Measurements from ENCODE around the gene RANBP10.
"Not testable (repeated sequence)": the region's sequence is repeated elsewhere in the genome, so short reads cannot be mapped to it uniquely, and the experiment has no call there.

RANBP10 gene

GRCh38 chr16:67780847-67781564 lies 25.4 kb downstream of the RANBP10 start:
- DNase-seq (ENCODE audit: low read depth, low spot score), result no peak

DNA sequence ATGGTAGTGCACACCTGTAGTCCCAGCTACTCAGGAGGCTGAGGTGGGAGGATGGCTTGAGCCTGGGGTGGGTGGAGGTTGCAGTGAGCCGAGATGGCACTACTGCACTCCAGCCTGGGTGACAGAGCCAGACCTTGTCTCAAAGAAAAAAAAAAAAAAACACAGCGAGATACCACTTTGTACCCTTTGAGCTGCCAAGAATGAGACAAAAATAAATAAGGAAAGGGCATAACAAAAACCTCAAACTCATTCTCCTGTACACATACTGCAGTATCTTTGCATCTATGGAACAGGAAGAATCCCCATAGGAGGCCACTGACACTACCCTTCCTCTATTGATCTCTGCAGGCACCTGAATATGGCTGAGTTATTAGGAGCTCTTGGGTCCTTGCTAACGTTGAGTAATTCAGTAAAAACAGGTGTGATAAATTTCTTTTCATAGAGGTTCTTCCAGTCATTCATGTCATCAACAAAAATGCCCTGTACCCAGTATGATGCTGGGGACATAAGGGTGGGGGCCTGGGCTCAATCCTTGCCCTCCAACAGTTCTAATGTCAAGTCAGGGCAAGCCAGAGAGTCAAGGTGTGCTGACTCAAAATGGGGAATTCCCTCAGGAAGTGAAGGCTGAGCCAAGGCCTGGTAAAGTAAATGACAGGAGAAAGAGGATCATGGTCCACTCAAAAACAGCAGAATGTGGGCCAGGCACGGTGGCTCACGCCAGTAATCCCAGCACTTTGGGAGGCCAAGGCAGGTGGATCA lies 26.9 kb downstream of the RANBP10 start:
- DNase-seq (ENCODE audit: low read depth, low spot score), result no peak

- no peak for DNase-seq (ENCODE audit: low read depth, low spot score)
These were observed 31.1 kb downstream of the RANBP10 start for GRCh38 chr16:67775273-67775672.

GRCh38 chr16:67774457-67774853 lies 31.9 kb downstream of the RANBP10 start:
- DNase-seq (ENCODE audit: low read depth, low spot score), result no peak

DNA sequence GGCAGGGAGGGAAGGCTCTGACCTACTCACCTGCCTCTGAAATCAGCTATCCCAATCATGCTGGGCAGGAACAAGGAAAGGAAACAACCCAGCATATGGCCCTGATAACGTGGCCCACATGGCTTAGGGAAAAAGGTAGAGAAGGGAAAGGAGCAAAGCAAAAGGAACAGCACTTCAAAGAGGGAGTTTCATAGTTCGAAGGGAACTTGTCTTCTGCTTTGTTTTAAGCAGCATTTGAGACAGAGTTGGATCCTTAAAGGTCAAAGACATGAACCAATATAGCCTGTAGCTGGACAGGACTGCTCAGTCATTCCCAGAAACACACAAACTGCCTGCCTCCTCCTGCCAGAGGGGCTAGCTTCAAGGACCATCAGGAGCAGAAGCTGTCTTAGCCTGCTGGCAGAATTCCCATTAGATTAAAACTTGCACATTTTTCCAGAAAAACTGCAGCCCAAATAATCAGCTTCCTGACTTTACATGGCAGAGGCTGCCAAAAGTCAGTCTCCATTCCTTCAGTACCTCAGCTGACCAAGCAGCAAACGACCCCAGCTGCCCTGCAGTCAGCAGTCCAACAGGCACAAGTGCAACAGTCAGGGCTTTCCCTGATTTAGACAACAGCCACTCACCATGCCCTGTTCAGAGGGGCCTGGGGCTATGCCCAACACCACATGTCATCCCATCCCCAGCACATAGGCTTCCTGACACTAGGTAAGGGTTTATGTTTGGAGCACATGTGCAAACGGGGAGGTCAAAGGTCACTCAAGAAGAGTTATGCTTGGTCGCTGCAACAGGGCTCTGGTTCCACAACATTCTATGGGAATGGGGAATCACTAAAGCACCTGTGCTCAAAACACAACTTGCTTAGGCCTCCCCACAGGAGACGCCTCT lies 32.5 kb downstream of the RANBP10 start:
- no peak for DNase-seq (ENCODE audit: low read depth, low spot score)

DNA sequence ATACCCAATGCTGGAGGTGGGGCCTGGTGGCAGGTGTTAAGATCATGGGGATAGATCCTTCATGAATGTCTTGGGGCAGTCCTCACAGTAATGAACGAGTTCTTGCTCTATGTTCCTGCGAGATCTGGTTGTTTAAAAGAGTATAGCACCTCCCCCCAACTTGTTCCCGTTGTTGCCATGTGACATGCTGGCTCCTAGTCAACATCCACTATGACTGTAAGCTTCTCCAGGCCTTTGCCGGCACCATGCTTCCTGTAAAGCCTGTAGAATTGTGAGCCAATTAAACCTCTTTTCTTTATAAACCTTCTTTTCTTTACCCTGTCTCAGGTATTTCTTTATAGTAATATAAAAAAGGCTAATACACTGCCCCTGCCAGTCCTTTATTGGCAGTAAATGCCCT lies 33.3 kb downstream of the RANBP10 start:
- DNase-seq (ENCODE audit: low read depth, low spot score), result no peak

DNA sequence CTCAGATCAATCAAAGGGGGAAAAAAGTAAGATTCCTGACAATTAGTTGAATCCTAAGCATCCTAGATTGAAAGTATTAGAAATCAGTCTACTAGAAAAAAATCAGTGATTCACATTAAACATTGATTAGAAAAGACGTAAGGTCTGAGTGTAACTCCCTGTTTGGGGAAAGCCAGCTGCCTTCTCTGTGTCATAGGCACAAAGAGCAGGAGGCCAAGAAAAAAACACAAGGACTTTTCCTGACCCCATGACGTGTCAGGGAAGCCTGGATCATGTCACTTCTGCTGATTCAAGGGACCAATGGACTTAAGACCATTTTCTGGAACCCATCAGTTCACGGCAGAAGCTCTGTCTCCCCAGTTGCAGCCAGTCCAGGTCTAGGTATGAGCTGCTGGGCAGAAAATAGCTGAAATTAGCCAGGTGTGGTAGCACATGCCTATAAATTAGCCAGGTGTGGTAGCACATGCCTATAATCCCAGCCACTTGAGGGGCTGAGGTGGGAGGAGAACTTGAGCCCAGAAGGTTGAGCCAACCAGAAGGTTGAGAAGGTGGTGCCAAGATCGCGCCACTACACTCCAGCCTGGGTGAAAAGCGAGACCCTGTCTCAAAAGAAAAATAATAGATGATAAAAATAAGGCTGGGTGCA lies 35.9 kb downstream of the RANBP10 start:
- no peak for DNase-seq (ENCODE audit: low read depth, low spot score)

DNA sequence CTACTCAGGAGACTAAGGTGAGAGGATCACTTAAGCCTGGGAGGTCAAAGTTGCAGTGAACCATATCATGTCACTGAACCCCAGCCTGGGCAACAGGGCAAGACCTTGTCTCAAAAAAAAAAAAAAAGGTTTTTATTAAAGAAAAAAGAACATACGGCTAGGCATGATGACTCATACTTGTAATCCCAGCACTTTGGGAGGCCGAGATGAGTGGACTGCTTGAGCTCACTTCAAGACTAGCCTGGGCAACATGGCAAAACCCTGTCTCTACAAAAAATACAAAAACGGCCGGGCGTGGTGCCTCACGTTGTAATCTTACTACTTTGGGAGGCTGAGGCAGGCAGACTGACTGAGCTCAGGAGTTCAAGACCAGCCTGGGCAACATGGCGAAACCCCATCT lies 38.4 kb downstream of the RANBP10 start:
- no peak for DNase-seq (ENCODE audit: low read depth, low spot score)

- no peak for DNase-seq (ENCODE audit: low read depth, low spot score)
These were observed 40.1 kb downstream of the RANBP10 start for GRCh38 chr16:67766291-67766690.

- no peak for DNase-seq (ENCODE audit: low read depth, low spot score)
These were observed 42.1 kb downstream of the RANBP10 start for GRCh38 chr16:67764158-67764667.

- DNase-seq (ENCODE audit: low read depth, low spot score), result no peak
These were observed 43.3 kb downstream of the RANBP10 start for GRCh38 chr16:67763066-67763465.

DNA sequence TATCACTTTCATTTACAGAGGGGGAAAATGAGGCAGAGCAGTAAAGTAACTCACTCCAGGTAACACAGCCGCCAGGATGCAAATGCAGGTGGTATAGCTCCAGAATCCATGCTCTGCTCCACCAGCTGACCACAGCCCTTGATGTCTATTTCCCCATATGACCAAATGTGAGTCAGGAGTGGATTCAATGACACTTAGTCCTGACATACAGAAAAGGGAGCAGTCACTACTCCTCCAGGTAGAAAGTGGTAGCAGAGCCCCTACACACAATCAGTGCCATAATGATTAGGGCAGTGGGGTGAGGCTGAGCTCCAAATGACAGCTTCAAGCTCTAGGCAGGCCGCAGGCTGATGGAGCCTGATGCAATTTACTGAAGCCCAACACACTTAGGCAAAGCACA lies 44.0 kb downstream of the RANBP10 start:
- no peak for DNase-seq (ENCODE audit: low read depth, low spot score)

GRCh38 chr16:67761924-67762323 lies 44.4 kb downstream of the RANBP10 start:
- no peak for DNase-seq (ENCODE audit: low read depth, low spot score)

DNA sequence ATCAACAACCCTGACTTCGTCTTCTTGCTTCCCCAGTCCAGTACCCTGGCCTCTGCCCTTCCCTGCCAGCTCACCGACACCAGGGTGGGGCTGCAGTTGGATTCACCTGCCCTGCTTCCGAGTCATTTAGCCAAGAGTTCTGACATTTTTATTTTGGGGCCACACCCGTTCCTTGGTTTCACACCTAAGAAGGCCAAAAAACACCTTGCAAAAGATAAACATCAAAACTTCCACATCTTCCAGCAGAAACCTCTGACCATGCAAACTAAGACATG lies 45.5 kb downstream of the RANBP10 start:
- DNase-seq (ENCODE audit: low read depth, low spot score), result no peak

GRCh38 chr16:67760206-67760955 lies 46.0 kb downstream of the RANBP10 start:
- DNase-seq (ENCODE audit: low read depth, low spot score), result no peak

DNA sequence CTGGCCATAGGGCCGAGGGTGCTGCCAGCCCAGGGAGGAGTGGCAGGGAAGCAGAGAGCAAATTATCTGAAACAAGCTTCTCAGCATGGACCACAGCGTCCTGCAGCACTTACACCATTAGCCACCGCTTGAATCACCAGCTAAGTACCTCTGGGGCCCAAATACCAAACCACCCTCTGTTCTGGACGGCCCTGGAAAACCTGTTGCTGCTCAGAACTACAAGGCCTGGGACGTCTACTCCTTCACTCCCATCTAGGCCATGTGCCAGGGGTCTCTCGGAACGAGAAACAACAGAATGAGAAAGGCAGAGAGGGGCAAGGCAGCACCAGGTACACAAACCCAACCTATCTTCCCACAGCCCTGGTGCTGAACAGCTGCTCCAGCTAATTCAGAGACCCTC lies 47.4 kb downstream of the RANBP10 start:
- DNase-seq (ENCODE audit: low read depth, low spot score), result no peak

DNA sequence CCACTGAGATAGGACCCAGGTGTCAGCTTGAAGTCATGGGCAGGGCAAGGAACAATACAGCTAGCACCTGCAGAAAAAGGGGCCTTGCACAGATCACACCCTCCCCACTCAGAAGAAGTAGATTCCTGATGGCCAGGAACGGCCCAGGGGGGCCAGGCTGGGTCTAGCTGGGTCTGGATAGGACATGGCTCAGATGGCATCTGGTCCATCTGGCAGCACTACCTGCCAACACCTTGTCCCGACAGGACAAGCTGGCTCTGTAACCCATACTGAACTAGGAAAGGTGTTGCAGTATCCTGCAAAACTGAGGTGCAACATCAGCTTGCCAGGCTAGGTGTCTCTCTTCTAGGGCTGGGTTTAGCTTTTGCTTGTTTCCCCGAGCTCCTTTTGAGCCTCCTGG lies 48.4 kb downstream of the RANBP10 start:
- no peak for DNase-seq (ENCODE audit: low read depth, low spot score)

- no peak for DNase-seq (ENCODE audit: low read depth, low spot score)
These were observed 53.7 kb downstream of the RANBP10 start for GRCh38 chr16:67752641-67753040.

DNA sequence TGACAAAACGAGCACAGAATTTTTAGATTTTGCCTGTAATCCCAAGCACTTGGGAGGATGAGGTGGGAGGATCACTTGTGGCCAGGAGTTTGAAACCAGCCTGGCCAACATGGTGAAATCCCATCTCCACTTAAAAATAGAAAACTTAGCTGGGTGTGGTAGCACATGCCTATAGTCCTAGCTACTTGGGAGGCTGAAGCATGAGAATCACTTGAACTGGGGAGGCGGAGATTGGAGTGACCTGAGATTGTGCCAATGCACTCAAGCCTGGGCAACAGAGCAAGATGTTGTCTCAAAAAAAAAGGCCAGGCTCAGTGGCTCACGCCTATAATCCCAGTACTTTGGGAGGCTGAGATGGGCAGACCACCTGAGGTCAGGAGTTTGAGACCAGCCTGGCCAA lies 55.0 kb downstream of the RANBP10 start:
- not testable (repeated sequence) for DNase-seq (ENCODE audit: low read depth, low spot score)

DNA sequence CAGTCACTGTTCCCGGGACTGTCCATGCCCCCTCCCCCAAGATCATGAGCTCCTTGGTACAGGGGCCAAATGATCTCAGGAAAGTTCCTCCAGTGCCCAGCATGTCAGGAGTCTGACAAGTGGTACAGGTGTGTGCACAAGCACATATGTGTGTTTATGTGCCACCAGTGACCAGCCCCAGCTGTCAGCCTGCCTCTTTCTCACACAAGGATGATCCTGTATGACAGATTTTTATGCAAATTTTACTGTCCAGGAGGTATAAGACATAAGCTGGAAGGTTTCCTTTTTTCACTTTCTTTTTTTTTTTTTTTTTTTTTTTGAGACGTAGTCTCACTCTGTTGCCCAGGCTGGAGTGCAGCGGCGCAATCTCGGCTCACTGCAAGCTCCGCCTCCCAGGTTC lies 55.9 kb downstream of the RANBP10 start:
- no peak for DNase-seq (ENCODE audit: low read depth, low spot score)

- DNase-seq (ENCODE audit: low read depth, low spot score), result no peak
These were observed 56.8 kb downstream of the RANBP10 start for GRCh38 chr16:67749436-67750078.

All from iPS DF 19.7 (cell line).